ENCODE measurements around the gene LYPD3. TPM values are rescaled to one million over a fixed set of nuclear protein-coding genes. Genes with fewer than 3 reads are reported as not detected.
A peak's percentile ranks its signal among the peaks of the same experiment; 100 is the strongest.

The LYPD3 gene
- total RNA-seq, 1 donor from 2014 or later: 0.24 TPM

DNA sequence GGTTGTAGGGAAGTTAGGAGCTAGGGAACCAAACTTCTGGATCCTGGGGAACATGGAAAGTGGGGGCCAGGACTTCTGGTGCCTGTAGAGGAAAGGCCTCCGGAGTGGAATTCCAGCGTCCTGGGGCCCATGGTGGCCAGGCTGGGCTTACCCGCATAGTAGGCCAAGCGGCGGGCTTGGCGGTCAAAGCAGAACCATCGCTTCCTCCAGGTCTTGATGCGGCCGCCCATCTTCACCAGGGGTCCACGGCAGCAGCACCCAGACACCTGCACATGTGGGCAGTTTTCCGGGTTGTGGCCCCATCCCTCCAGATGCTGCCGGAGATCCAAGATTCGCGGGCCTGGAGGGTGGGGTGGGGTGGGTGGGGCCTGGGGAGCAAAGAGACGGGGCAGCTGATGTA is 13.8 kb upstream of the LYPD3 start:
- no peaks in the 10 kb centered on the region for H3K36me3 Mint-ChIP-seq

DNA sequence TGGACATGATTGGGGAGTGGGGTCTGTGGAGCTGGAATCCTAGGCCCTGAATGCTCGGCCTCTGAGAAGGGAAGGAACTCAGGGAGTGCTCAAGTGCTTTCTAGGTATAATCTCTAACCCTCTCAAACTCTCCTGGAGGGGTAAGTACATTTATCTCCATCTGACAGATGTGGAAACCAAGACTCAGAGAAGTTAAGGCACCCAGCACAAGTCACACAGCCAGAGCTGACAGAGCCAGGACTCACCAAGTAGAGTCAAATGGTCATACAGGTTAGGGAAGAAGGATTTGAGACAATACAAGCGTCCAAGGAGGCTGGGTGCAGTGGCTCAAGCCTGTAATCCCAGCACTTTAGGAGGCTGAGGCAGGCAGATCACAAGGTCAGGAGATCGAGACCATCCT is 12.9 kb upstream of the LYPD3 start:
- Mint-ChIP-seq H3K9me3 (no peaks in the 10 kb centered on the region), H3K4me1 (peaks cover 4% of the 10 kb centered on the region), H3K36me3 (no peaks in the 10 kb centered on the region), H3K27me3 (ENCODE audit: insufficient read depth, low read depth) (no peaks in the 10 kb centered on the region), H3K4me3 (no peak overlapping the region), H3K27ac (peak overlapping the region; percentile 64)
- TF ChIP-seq EZH2 (IDR thresholded peaks at IDR 0.05) (no peak), EZH2phosphoT487 (IDR thresholded peaks at IDR 0.05) (no peak)
- TF ChIP-seq, protein P1, sequence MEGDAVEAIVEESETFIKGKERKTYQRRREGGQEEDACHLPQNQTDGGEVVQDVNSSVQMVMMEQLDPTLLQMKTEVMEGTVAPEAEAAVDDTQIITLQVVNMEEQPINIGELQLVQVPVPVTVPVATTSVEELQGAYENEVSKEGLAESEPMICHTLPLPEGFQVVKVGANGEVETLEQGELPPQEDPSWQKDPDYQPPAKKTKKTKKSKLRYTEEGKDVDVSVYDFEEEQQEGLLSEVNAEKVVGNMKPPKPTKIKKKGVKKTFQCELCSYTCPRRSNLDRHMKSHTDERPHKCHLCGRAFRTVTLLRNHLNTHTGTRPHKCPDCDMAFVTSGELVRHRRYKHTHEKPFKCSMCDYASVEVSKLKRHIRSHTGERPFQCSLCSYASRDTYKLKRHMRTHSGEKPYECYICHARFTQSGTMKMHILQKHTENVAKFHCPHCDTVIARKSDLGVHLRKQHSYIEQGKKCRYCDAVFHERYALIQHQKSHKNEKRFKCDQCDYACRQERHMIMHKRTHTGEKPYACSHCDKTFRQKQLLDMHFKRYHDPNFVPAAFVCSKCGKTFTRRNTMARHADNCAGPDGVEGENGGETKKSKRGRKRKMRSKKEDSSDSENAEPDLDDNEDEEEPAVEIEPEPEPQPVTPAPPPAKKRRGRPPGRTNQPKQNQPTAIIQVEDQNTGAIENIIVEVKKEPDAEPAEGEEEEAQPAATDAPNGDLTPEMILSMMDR (IDR thresholded peaks at IDR 0.05): no peak
- H3K79me2 ChIP-seq (ENCODE audit: low read depth): no peaks in the 10 kb centered on the region
- H2AFZ ChIP-seq (replicated peaks): no peak overlapping the region
- no peaks in the 10 kb centered on the region for H3K4me1 ChIP-seq
- no peaks in the 10 kb centered on the region for H4K20me1 ChIP-seq (ENCODE audit: low read depth)
- H3K27me3 ChIP-seq: peaks cover 14% of the 10 kb centered on the region
- H3K4me2 ChIP-seq: no peak overlapping the region
- no peaks in the 10 kb centered on the region for H3K36me3 ChIP-seq
- no peaks in the 10 kb centered on the region for H3K9me3 ChIP-seq (ENCODE audit: low read depth)
- H3F3A ChIP-seq (ENCODE audit: low read depth): peaks cover 10% of the 10 kb centered on the region
- H3K27ac ChIP-seq: no peak overlapping the region
- no peak overlapping the region for H3K4me3 ChIP-seq
- no peak for DNase-seq (ENCODE audit: low spot score)
- H3K9ac ChIP-seq: no peak overlapping the region

More for the DNA sequence above, 13.8 kb upstream of the LYPD3 start:
- Histone ChIP-seq H3K36me3 (no peaks in the 10 kb centered on the region), H2AFZ (replicated peaks) (no peak overlapping the region), H3K9ac (no peak overlapping the region), H3K27me3 (peaks cover 8% of the 10 kb centered on the region), H3K27ac (no peak overlapping the region), H4K20me1 (ENCODE audit: low read depth) (no peaks in the 10 kb centered on the region), H3F3A (ENCODE audit: low read depth) (peaks cover 10% of the 10 kb centered on the region), H3K4me2 (no peak overlapping the region), H3K4me1 (no peaks in the 10 kb centered on the region), H3K79me2 (ENCODE audit: low read depth) (no peaks in the 10 kb centered on the region), H3K9me3 (ENCODE audit: low read depth) (no peaks in the 10 kb centered on the region), H3K4me3 (no peak overlapping the region)
- Mint-ChIP-seq H3K4me1 (peaks cover 4% of the 10 kb centered on the region), H3K4me3 (no peak overlapping the region), H3K9me3 (no peaks in the 10 kb centered on the region), H3K27me3 (ENCODE audit: insufficient read depth, low read depth) (no peaks in the 10 kb centered on the region), H3K27ac (no peak overlapping the region)
- TF ChIP-seq, protein P1 (IDR thresholded peaks at IDR 0.05): no peak
- TF ChIP-seq EZH2 (IDR thresholded peaks at IDR 0.05) (no peak), EZH2phosphoT487 (IDR thresholded peaks at IDR 0.05) (no peak)
- no peak for DNase-seq (ENCODE audit: low spot score)

- Histone ChIP-seq H3K9ac (no peak overlapping the region), H3K36me3 (no peaks in the 10 kb centered on the region), H3K9me3 (ENCODE audit: low read depth) (no peaks in the 10 kb centered on the region), H3K4me3 (no peak overlapping the region), H3K79me2 (ENCODE audit: low read depth) (no peaks in the 10 kb centered on the region), H3F3A (ENCODE audit: low read depth) (peaks cover 10% of the 10 kb centered on the region), H3K27ac (no peak overlapping the region), H3K4me1 (no peaks in the 10 kb centered on the region), H4K20me1 (ENCODE audit: low read depth) (no peaks in the 10 kb centered on the region), H2AFZ (replicated peaks) (no peak overlapping the region), H3K27me3 (peaks cover 14% of the 10 kb centered on the region), H3K4me2 (no peak overlapping the region)
- DNase-seq (ENCODE audit: low spot score): no peak
- no peak overlapping the region for H3K27ac Mint-ChIP-seq
- H3K36me3 Mint-ChIP-seq: no peaks in the 10 kb centered on the region
- H3K4me3 Mint-ChIP-seq: no peak overlapping the region
- no peak for TF ChIP-seq EZH2 (IDR thresholded peaks at IDR 0.05)
- no peak for TF ChIP-seq EZH2phosphoT487 (IDR thresholded peaks at IDR 0.05)
- TF ChIP-seq, protein P1 (IDR thresholded peaks at IDR 0.05): no peak
- peaks cover 4% of the 10 kb centered on the region for H3K4me1 Mint-ChIP-seq
- no peaks in the 10 kb centered on the region for H3K9me3 Mint-ChIP-seq
- H3K27me3 Mint-ChIP-seq (ENCODE audit: insufficient read depth, low read depth): peaks cover 3% of the 10 kb centered on the region
Observed at GRCh38 chr19:43476606-43477005, 11.2 kb upstream of the LYPD3 start.

Data from neural progenitor cell (in vitro differentiated cells).